HUES48 (cell line): ENCODE measurements around the gene EXOSC9.
A peak's percentile ranks its signal among the peaks of the same experiment; 100 is the strongest.

Source experiments
- H3K27ac ChIP-seq: one replicate; pipeline ENCODE4 v1.7.0; 2013; ENCODE audit warnings: low read depth, low read length, inconsistent platforms
- H3K27me3 ChIP-seq: 2 replicates; pipeline ENCODE4 v1.6.1; 2013; ENCODE audit warnings: mild to moderate bottlenecking, low read length; ENCODE audit not compliant: control insufficient read depth, insufficient read depth
- H3K36me3 ChIP-seq: 2 replicates; pipeline ENCODE4 v1.6.1; 2013; ENCODE audit warnings: low read length; ENCODE audit not compliant: control insufficient read depth, insufficient read depth
- H3K4me1 ChIP-seq: 2 replicates; pipeline ENCODE4 v1.6.1; 2013; ENCODE audit warnings: mild to moderate bottlenecking, low read length; ENCODE audit not compliant: control insufficient read depth, insufficient read depth
- H3K4me3 ChIP-seq: 2 replicates; pipeline ENCODE4 v1.5.1; 2013; ENCODE audit warnings: mild to moderate bottlenecking, low read depth, low read length
- H3K9ac ChIP-seq: 2 replicates; pipeline ENCODE4 v1.6.1; 2013; ENCODE audit warnings: mild to moderate bottlenecking, low read depth, low read length, moderate library complexity
- H3K9me3 ChIP-seq: 2 replicates; pipeline ENCODE4 v1.6.1; 2013; ENCODE audit warnings: low read length; ENCODE audit not compliant: control insufficient read depth, insufficient read depth

EXOSC9 gene

GRCh38 chr4:121801715-121802075, 572 bp downstream of the EXOSC9 start:
- peak overlapping the region; percentile 93 for H3K27ac ChIP-seq
- H3K9ac ChIP-seq, result peak overlapping the region; percentile 96
- H3K9me3 ChIP-seq, result no peaks in the 10 kb centered on the region
- no peaks in the 10 kb centered on the region for H3K27me3 ChIP-seq
- peak overlapping the region; percentile 94 for H3K4me3 ChIP-seq
- peaks cover 15% of the 10 kb centered on the region for H3K4me1 ChIP-seq
- H3K36me3 ChIP-seq, result peaks cover 46% of the 10 kb centered on the region

GRCh38 chr4:121806411-121806810, 5.3 kb downstream of the EXOSC9 start:
- Histone ChIP-seq H3K9ac (no peak overlapping the region), H3K27ac (no peak overlapping the region), H3K36me3 (peaks cover 90% of the 10 kb centered on the region), H3K4me1 (peaks cover 6% of the 10 kb centered on the region; the same call in 1 of the 2 replicates), H3K4me3 (no peak overlapping the region), H3K27me3 (no peaks in the 10 kb centered on the region), H3K9me3 (no peaks in the 10 kb centered on the region)

- H3K36me3 ChIP-seq, result peaks cover 97% of the 10 kb centered on the region
- H3K27me3 ChIP-seq, result no peaks in the 10 kb centered on the region
- H3K4me1 ChIP-seq, result no peaks in the 10 kb centered on the region
- no peak overlapping the region for H3K27ac ChIP-seq
- no peak overlapping the region for H3K4me3 ChIP-seq
- H3K9me3 ChIP-seq, result no peaks in the 10 kb centered on the region
- no peak overlapping the region for H3K9ac ChIP-seq
These were observed 10.0 kb downstream of the EXOSC9 start for GRCh38 chr4:121811122-121811521.

- no peaks in the 10 kb centered on the region for H3K4me1 ChIP-seq
- peaks cover 98% of the 10 kb centered on the region for H3K36me3 ChIP-seq
- no peaks in the 10 kb centered on the region for H3K27me3 ChIP-seq
- no peaks in the 10 kb centered on the region for H3K9me3 ChIP-seq
- no peak overlapping the region for H3K4me3 ChIP-seq
- no peak overlapping the region for H3K9ac ChIP-seq
- no peak overlapping the region for H3K27ac ChIP-seq
These were observed 13.6 kb downstream of the EXOSC9 start for GRCh38 chr4:121814756-121815155.

- Histone ChIP-seq H3K27ac (no peak overlapping the region), H3K4me3 (no peak overlapping the region), H3K9me3 (no peaks in the 10 kb centered on the region), H3K27me3 (no peaks in the 10 kb centered on the region), H3K9ac (no peak overlapping the region), H3K36me3 (peaks cover 99% of the 10 kb centered on the region), H3K4me1 (no peaks in the 10 kb centered on the region)
These were observed 15.9 kb downstream of the EXOSC9 start for GRCh38 chr4:121817006-121817405.

- Histone ChIP-seq H3K36me3 (peaks cover 96% of the 10 kb centered on the region), H3K4me3 (no peak overlapping the region), H3K9me3 (no peaks in the 10 kb centered on the region), H3K9ac (no peak overlapping the region), H3K27me3 (no peaks in the 10 kb centered on the region), H3K4me1 (0 out of 2 replicates have a peak, but pooled peaks cover 2% of the 10 kb centered on the region), H3K27ac (no peak overlapping the region)
These were observed 16.6 kb downstream of the EXOSC9 start for GRCh38 chr4:121817701-121818100.

- Histone ChIP-seq H3K27ac (no peak overlapping the region), H3K4me1 (0 out of 2 replicates have a peak, but pooled peaks cover 2% of the 10 kb centered on the region), H3K9ac (no peak overlapping the region), H3K27me3 (no peaks in the 10 kb centered on the region), H3K36me3 (peaks cover 91% of the 10 kb centered on the region), H3K9me3 (no peaks in the 10 kb centered on the region), H3K4me3 (no peak overlapping the region)
These were observed 17.1 kb downstream of the EXOSC9 start for GRCh38 chr4:121818215-121818614.

GRCh38 chr4:121819216-121819965, 18.3 kb downstream of the EXOSC9 start:
- no peaks in the 10 kb centered on the region for H3K27me3 ChIP-seq
- no peak overlapping the region for H3K27ac ChIP-seq
- H3K4me3 ChIP-seq, result no peak overlapping the region
- H3K9ac ChIP-seq, result no peak overlapping the region
- H3K4me1 ChIP-seq, result 0 out of 2 replicates have a peak, but pooled peaks cover 2% of the 10 kb centered on the region
- peaks cover 79% of the 10 kb centered on the region for H3K36me3 ChIP-seq
- H3K9me3 ChIP-seq, result no peaks in the 10 kb centered on the region

GRCh38 chr4:121822047-121822446, 20.9 kb downstream of the EXOSC9 start:
- no peak overlapping the region for H3K9ac ChIP-seq
- H3K4me1 ChIP-seq, result 0 out of 2 replicates have a peak, but pooled peaks cover 2% of the 10 kb centered on the region
- no peaks in the 10 kb centered on the region for H3K9me3 ChIP-seq
- no peak overlapping the region for H3K27ac ChIP-seq
- peak overlapping the region; percentile 99 for H3K4me3 ChIP-seq
- H3K27me3 ChIP-seq, result no peaks in the 10 kb centered on the region
- H3K36me3 ChIP-seq, result peaks cover 54% of the 10 kb centered on the region

- H3K27ac ChIP-seq, result peak overlapping the region; percentile 94
- no peaks in the 10 kb centered on the region for H3K9me3 ChIP-seq
- 0 out of 2 replicates have a peak, but pooled peaks cover 2% of the 10 kb centered on the region for H3K4me1 ChIP-seq
- H3K4me3 ChIP-seq, result peak overlapping the region; percentile 99
- peaks cover 48% of the 10 kb centered on the region for H3K36me3 ChIP-seq
- H3K9ac ChIP-seq, result peak overlapping the region; percentile 95
- H3K27me3 ChIP-seq, result no peaks in the 10 kb centered on the region
These were observed 21.8 kb downstream of the EXOSC9 start for GRCh38 chr4:121822796-121823504.
